GM19035 (cell line): ENCODE data around the gene TAGLN3.

Source experiments
- ATAC-seq: cut with Tn5 transposase; IDR thresholded peaks from one replicate; pipeline ENCODE4 v1.9.1; 2021; ENCODE audit not compliant: unreplicated experiment

The TAGLN3 gene

DNA sequence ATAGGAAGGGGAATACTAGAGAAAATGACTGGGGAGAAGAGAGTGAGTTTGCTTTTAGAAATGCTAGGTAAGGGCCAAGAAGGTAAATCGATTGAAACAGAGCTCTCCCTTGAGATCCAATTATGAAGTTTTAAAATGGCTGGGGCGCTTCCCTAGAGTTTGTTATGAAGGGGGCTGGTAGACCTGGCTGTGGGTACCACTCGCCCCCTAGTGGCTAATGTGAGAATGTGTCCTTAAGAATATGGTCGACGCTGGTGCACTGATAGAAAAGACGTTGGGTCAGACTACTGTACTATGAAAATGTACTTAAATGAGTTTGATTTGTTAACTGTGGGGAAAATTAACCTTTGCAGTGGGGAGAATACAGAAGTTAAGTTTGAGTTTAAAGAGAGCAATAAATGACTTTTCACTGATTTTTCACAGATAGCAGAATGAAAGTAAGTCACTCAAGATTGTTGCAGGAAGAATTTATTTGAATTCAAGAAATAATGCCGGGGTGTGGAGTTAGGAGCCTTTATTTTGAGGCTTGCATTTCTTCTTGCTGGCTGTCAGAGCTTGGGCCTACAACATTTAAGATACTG, 45.0 kb downstream of the TAGLN3 start:
- peak; percentile 94 for ATAC-seq

- no peak for ATAC-seq
Measured at GRCh38 chr3:112046599-112046998, 47.9 kb downstream of the TAGLN3 start.

GRCh38 chr3:112047264-112047663, 48.5 kb downstream of the TAGLN3 start:
- ATAC-seq, result no peak

DNA sequence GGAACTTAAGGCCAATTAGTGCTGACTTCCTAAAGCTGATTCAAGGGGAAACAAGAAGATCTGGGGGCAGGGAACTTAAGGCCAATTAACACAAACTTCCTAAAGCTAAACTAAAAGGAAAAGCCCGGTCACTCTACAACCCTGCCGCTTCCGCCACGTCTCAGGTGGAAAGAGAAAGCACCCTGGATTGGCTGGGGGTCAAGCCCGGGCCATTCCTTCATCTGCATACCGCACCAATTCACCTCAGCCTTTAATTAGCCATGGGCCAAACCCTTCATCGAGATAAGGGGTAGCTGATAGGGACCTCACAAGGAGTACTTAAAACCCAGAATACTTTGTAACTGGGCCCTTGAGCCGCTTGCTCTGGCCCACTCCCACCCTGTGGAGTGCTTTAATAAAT, 50.2 kb downstream of the TAGLN3 start:
- no peak for ATAC-seq

GRCh38 chr3:112053229-112053628, 54.5 kb downstream of the TAGLN3 start:
- ATAC-seq, result no peak

- no peak for ATAC-seq
Measured at GRCh38 chr3:112056451-112056929, 57.8 kb downstream of the TAGLN3 start.

DNA sequence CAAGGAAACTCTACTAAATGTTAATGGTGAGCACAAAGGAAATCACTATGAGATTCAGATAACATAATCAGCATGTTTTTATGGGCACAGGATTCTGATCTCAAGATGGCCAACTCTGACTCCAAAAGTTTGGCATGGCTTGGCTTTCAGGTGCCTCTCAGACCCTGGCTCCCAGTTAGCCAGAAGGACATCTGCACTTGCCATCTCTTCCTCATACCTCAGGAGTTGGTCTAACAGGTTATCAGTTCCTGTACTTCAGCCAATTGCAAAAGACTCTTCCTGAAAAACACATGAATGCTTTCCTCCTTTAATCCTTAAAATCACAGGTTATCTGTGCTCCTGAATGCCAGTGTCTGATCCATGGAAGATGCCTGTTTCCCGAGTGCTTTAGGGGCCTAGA, 60.8 kb downstream of the TAGLN3 start:
- no peak for ATAC-seq

- ATAC-seq, result no peak
Measured at GRCh38 chr3:112061152-112061551, 62.4 kb downstream of the TAGLN3 start.
